GM12878 (cell line): Measurements from ENCODE around the gene DAZAP2. TPM values are rescaled to one million over a fixed set of nuclear protein-coding genes. Genes with fewer than 3 reads are reported as not detected.

ENCODE experiments used
- FOXK2 ChIP-seq: fragments of 450-650 bp; IDR thresholded peaks from 2 replicates; pipeline ENCODE4 v1.6.1; 2017; ENCODE audit warnings: mild to moderate bottlenecking, moderate library complexity
- MEF2A ChIP-seq: IDR thresholded peaks from 2 replicates; pipeline ENCODE4 v1.6.1; 2011; ENCODE audit warnings: low read depth, mild to moderate bottlenecking, low read length, moderate library complexity; ENCODE audit not compliant: insufficient read depth
- ZBED1 ChIP-seq: IDR thresholded peaks from 2 replicates; pipeline ENCODE4 v1.6.1; 2016; ENCODE audit warnings: borderline replicate concordance
- polyA plus RNA-seq, 11 experiments: library from polyadenylated mRNA; depleted of rRNA in 4 of 11; unstranded in 6 of 11; stranded (reverse) in 5 of 11; fragments of >200 nt; fragmentation: Nextera tagmentation in 4 of 11; fragmentation: Illumina TruSeq in 1 of 11; extraction: Ambion mirVana in 4 of 11; extraction: Trizol in 1 of 11; gene quantifications; 1 replicate in 1 of 11; 2 replicates in 10 of 11; pipeline versions ENCODE4 v1.2.1 to v1.2.3, GENCODE V29; 2011 to 2016; ENCODE audit warnings: inconsistent platforms in 2 of 11, missing spikeins in 2 of 11, low read depth in 1 of 11
- total RNA-seq, 4 experiments: library from RNA; depleted of rRNA in 3 of 4; stranded (reverse); fragments of >200 nt in 3 of 4; fragmentation: Illumina TruSeq in 1 of 4; extraction: Trizol in 1 of 4; gene quantifications; 2 replicates each; pipeline versions ENCODE4 v1.2.1 to v1.2.3, GENCODE V29; 2013 to 2021
- TF ChIP-seq, protein P1 (sequence below): fragments of 450-650 bp; formaldehyde crosslinking; IDR thresholded peaks from 2 replicates; pipeline ENCODE4 v1.4.0; 2020; ENCODE audit warnings: mild to moderate bottlenecking, moderate library complexity
- TF ChIP-seq, protein P2 (sequence below): IDR thresholded peaks from 2 replicates; pipeline ENCODE4 v1.6.1; 2012; ENCODE audit warnings: mild to moderate bottlenecking, low read depth, low read length
- TF ChIP-seq, protein P3 (sequence below): IDR thresholded peaks from 2 replicates; pipeline ENCODE4 v1.6.1; 2011; ENCODE audit warnings: mild to moderate bottlenecking, low read depth, low read length, moderate library complexity; ENCODE audit not compliant: insufficient replicate concordance

DAZAP2 gene
- total and polyA plus RNA-seq, 10 of the 15 experiments (the other 5 are each of a cell fraction or from before 2014, with no cell fraction given) = 71.0 to 267 (median 158) TPM

DNA sequence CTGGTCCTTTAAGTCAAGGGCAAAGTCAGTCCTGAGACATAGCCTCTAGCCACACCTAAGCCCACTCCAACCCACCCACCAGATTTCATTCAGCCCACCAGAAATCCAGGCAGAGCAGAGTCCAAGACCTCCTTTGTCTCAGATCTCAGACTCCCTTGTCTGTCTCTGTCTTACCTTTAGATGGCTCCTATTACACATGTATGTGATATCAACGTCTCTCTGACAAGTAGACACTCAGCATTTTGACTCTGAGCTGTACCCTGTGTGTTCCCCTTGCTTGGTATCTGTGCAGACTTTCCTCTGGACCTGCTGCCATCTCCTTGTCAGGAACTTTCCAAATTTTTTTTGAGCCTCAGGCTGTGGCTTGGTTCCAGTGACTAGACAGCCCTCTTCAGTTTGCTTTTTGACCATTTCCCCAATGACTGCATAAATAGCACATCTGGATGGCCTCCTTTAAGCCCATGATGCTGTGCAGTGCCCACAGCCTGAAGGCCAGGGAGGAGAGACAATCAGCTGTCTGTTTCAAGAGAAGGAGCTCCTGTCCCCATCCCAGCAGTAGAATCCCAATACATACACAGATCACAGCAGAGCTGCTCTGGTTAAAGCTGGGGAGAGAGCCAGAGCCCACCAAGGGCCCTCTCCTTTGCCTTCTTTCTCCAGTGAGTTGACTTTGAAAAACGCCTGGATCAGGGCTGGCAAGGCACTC lies 27.8 kb upstream of the DAZAP2 start (continued):
- TF ChIP-seq, protein P1, sequence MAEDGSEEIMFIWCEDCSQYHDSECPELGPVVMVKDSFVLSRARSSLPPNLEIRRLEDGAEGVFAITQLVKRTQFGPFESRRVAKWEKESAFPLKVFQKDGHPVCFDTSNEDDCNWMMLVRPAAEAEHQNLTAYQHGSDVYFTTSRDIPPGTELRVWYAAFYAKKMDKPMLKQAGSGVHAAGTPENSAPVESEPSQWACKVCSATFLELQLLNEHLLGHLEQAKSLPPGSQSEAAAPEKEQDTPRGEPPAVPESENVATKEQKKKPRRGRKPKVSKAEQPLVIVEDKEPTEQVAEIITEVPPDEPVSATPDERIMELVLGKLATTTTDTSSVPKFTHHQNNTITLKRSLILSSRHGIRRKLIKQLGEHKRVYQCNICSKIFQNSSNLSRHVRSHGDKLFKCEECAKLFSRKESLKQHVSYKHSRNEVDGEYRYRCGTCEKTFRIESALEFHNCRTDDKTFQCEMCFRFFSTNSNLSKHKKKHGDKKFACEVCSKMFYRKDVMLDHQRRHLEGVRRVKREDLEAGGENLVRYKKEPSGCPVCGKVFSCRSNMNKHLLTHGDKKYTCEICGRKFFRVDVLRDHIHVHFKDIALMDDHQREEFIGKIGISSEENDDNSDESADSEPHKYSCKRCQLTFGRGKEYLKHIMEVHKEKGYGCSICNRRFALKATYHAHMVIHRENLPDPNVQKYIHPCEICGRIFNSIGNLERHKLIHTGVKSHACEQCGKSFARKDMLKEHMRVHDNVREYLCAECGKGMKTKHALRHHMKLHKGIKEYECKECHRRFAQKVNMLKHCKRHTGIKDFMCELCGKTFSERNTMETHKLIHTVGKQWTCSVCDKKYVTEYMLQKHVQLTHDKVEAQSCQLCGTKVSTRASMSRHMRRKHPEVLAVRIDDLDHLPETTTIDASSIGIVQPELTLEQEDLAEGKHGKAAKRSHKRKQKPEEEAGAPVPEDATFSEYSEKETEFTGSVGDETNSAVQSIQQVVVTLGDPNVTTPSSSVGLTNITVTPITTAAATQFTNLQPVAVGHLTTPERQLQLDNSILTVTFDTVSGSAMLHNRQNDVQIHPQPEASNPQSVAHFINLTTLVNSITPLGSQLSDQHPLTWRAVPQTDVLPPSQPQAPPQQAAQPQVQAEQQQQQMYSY (CRISPR knock-in tag) = no peak
- TF ChIP-seq FOXK2 (no peak), MEF2A (no peak), ZBED1 (no peak)
- TF ChIP-seq, protein P2, sequence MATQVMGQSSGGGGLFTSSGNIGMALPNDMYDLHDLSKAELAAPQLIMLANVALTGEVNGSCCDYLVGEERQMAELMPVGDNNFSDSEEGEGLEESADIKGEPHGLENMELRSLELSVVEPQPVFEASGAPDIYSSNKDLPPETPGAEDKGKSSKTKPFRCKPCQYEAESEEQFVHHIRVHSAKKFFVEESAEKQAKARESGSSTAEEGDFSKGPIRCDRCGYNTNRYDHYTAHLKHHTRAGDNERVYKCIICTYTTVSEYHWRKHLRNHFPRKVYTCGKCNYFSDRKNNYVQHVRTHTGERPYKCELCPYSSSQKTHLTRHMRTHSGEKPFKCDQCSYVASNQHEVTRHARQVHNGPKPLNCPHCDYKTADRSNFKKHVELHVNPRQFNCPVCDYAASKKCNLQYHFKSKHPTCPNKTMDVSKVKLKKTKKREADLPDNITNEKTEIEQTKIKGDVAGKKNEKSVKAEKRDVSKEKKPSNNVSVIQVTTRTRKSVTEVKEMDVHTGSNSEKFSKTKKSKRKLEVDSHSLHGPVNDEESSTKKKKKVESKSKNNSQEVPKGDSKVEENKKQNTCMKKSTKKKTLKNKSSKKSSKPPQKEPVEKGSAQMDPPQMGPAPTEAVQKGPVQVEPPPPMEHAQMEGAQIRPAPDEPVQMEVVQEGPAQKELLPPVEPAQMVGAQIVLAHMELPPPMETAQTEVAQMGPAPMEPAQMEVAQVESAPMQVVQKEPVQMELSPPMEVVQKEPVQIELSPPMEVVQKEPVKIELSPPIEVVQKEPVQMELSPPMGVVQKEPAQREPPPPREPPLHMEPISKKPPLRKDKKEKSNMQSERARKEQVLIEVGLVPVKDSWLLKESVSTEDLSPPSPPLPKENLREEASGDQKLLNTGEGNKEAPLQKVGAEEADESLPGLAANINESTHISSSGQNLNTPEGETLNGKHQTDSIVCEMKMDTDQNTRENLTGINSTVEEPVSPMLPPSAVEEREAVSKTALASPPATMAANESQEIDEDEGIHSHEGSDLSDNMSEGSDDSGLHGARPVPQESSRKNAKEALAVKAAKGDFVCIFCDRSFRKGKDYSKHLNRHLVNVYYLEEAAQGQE = no peak
- TF ChIP-seq, protein P3, sequence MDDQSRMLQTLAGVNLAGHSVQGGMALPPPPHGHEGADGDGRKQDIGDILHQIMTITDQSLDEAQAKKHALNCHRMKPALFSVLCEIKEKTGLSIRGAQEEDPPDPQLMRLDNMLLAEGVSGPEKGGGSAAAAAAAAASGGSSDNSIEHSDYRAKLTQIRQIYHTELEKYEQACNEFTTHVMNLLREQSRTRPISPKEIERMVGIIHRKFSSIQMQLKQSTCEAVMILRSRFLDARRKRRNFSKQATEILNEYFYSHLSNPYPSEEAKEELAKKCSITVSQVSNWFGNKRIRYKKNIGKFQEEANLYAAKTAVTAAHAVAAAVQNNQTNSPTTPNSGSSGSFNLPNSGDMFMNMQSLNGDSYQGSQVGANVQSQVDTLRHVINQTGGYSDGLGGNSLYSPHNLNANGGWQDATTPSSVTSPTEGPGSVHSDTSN = no peak
- TF ChIP-seq, all 136 proteins: peak for 0
